K562 (cell line): ENCODE results near the gene PHPT1. TPM values are rescaled to one million over a fixed set of nuclear protein-coding genes. Genes with fewer than 3 reads are reported as not detected.

Experiments used
- CCNT2 ChIP-seq: IDR thresholded peaks from 2 replicates; pipeline ENCODE4 v1.6.1; 2011; ENCODE audit warnings: borderline replicate concordance, low read depth, mild to moderate bottlenecking, moderate library complexity, mixed read lengths, low read length; ENCODE audit not compliant: insufficient read length; ENCODE audit errors: extremely low read depth
- E4F1 ChIP-seq: fragments of 250-450 bp; sonication (Bioruptor Pico); IDR thresholded peaks from 2 replicates; pipeline ENCODE4 v1.5.0; 2021; ENCODE audit warnings: mild to moderate bottlenecking, borderline replicate concordance
- HES1 ChIP-seq: fragments of 450-650 bp; IDR thresholded peaks from 2 replicates; pipeline ENCODE4 v1.6.1; 2016; ENCODE audit warnings: low read depth, mild to moderate bottlenecking, moderate library complexity
- KAT8 ChIP-seq: fragments of 450-650 bp; IDR thresholded peaks from 2 replicates; pipeline ENCODE4 v1.6.1; 2016; ENCODE audit warnings: low read depth, mild to moderate bottlenecking
- MTA2 ChIP-seq: fragments of 450-650 bp; IDR thresholded peaks from 2 replicates; pipeline ENCODE4 v1.6.1; 2016; ENCODE audit warnings: low read depth
- MYC ChIP-seq, 2 experiments: fragments of 250-450 bp in 1 of 2; sonication (Bioruptor Pico) in 1 of 2; IDR thresholded peaks; 2 replicates each; pipeline versions ENCODE4 v1.5.1 to v1.6.1; 2012 to 2021; ENCODE audit warnings: low read depth in 2 of 2, borderline replicate concordance in 1 of 2, improper control_type of control experiment in 1 of 2, low read length in 1 of 2, mild to moderate bottlenecking in 1 of 2, moderate library complexity in 1 of 2
- PPARD ChIP-seq: fragments of 250-450 bp; sonication (Bioruptor Pico); IDR thresholded peaks from 2 replicates; pipeline ENCODE4 v1.8.0; 2022; ENCODE audit warnings: inconsistent platforms, mild to moderate bottlenecking, moderate library complexity
- RCOR1 ChIP-seq, 2 experiments: IDR thresholded peaks; 2 replicates each; pipeline ENCODE4 v1.6.1; 2012; ENCODE audit warnings: low read depth in 2 of 2, low read length in 2 of 2, borderline replicate concordance in 1 of 2, improper control_type of control experiment in 1 of 2
- SMARCA4 ChIP-seq: fragments of 450-650 bp; IDR thresholded peaks from 2 replicates; pipeline ENCODE4 v1.6.1; 2016
- SRSF9 ChIP-seq: fragments of 200-400 bp; formaldehyde crosslinking; IDR thresholded peaks from 2 replicates; pipeline ENCODE4 v1.6.1; 2017; ENCODE audit warnings: low read depth, low read length, borderline replicate concordance
- ZNF146 ChIP-seq: IDR thresholded peaks from one replicate; pipeline ENCODE4 v1.6.1; 2018; ENCODE audit warnings: missing compliant biosample characterization; ENCODE audit not compliant: unreplicated experiment
- ZNF589 ChIP-seq: fragments of 200-800 bp; sonication (Bioruptor generic); IDR thresholded peaks from 2 replicates; pipeline ENCODE4 v1.6.1; 2016; ENCODE audit warnings: low read depth, missing genetic modification characterization, missing compliant biosample characterization
- ZNF785 ChIP-seq: fragments of 250-450 bp; sonication (Bioruptor Pico); IDR thresholded peaks from 2 replicates; pipeline ENCODE4 v1.4.0; 2020; ENCODE audit warnings: mild to moderate bottlenecking
- polyA plus RNA-seq, 8 experiments: library from polyadenylated mRNA; depleted of rRNA in 4 of 8; stranded (reverse) in 5 of 8; unstranded in 3 of 8; fragments of >200 nt; fragmentation: Nextera tagmentation in 2 of 8; fragmentation: Illumina TruSeq in 1 of 8; extraction: Ambion mirVana in 2 of 8; extraction: Trizol in 1 of 8; gene quantifications; 2 replicates each; pipeline versions ENCODE4 v1.2.1 to v1.2.3, GENCODE V29; 2011 to 2014; ENCODE audit warnings: inconsistent platforms in 1 of 8, missing spikeins in 1 of 8
- total RNA-seq, 7 experiments: library from RNA; depleted of rRNA in 6 of 7; stranded (reverse); fragments of >200 nt in 6 of 7; fragmentation: Illumina TruSeq in 2 of 7; extraction: Trizol in 2 of 7; gene quantifications; 2 replicates each; pipeline versions ENCODE4 v1.2.1 to v1.2.3, GENCODE V29; 2011 to 2021; ENCODE audit warnings: low replicate concordance in 1 of 7
- TF ChIP-seq, protein P1 (sequence below): fragments of 250-450 bp; sonication (Bioruptor Pico); IDR thresholded peaks from 2 replicates; pipeline ENCODE4 v1.8.0; 2021; ENCODE audit warnings: borderline replicate concordance, mild to moderate bottlenecking, moderate library complexity; ENCODE audit not compliant: poor library complexity, severe bottlenecking
- TF ChIP-seq, protein P2 (sequence below), 2 experiments: fragments of 150-350 bp in 1 of 2; IDR thresholded peaks; 2 replicates each; pipeline ENCODE4 v1.6.1; 2012 to 2016; ENCODE audit warnings: low read depth in 2 of 2, low read length in 2 of 2, mild to moderate bottlenecking in 1 of 2, moderate library complexity in 1 of 2
- TF ChIP-seq, protein P3 (sequence below), 2 experiments: IDR thresholded peaks in 1 of 2; conservative IDR thresholded peaks in 1 of 2; 2 replicates each; pipeline ENCODE4 v1.6.1; 2016; ENCODE audit warnings: low read depth in 2 of 2, mild to moderate bottlenecking in 1 of 2, missing compliant biosample characterization in 1 of 2, missing genetic modification characterization in 1 of 2, moderate library complexity in 1 of 2

PHPT1 gene
- total and polyA plus RNA-seq, 9 of the 15 experiments (the other 6 are each of a cell fraction or from before 2014, with no cell fraction given): 20.9 to 166 (median 129) TPM

GRCh38 chr9:136875155-136875554 lies 25.9 kb downstream of the PHPT1 start (continued):
- TF ChIP-seq KAT8: no peak
- TF ChIP-seq, protein P1, sequence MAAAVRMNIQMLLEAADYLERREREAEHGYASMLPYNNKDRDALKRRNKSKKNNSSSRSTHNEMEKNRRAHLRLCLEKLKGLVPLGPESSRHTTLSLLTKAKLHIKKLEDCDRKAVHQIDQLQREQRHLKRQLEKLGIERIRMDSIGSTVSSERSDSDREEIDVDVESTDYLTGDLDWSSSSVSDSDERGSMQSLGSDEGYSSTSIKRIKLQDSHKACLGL (CRISPR knock-in tag): no peak
- no peak for TF ChIP-seq ZNF785 (CRISPR knock-in tag)
- no peak for TF ChIP-seq PPARD (CRISPR knock-in tag)
- TF ChIP-seq SRSF9: no peak
- peak; percentile 63 for TF ChIP-seq SMARCA4
- peak; percentile 11; the same call in 1 of the 2 replicates for TF ChIP-seq MYC (IDR thresholded peaks at IDR 0.05; ENCODE audit: low read depth, low read length)
- TF ChIP-seq MYC (CRISPR knock-in tag; IDR thresholded peaks at IDR 0.05; ENCODE audit: borderline replicate concordance, low read depth): no peak
- TF ChIP-seq ZNF146 (CRISPR knock-in tag): no peak
- TF ChIP-seq, protein P2, sequence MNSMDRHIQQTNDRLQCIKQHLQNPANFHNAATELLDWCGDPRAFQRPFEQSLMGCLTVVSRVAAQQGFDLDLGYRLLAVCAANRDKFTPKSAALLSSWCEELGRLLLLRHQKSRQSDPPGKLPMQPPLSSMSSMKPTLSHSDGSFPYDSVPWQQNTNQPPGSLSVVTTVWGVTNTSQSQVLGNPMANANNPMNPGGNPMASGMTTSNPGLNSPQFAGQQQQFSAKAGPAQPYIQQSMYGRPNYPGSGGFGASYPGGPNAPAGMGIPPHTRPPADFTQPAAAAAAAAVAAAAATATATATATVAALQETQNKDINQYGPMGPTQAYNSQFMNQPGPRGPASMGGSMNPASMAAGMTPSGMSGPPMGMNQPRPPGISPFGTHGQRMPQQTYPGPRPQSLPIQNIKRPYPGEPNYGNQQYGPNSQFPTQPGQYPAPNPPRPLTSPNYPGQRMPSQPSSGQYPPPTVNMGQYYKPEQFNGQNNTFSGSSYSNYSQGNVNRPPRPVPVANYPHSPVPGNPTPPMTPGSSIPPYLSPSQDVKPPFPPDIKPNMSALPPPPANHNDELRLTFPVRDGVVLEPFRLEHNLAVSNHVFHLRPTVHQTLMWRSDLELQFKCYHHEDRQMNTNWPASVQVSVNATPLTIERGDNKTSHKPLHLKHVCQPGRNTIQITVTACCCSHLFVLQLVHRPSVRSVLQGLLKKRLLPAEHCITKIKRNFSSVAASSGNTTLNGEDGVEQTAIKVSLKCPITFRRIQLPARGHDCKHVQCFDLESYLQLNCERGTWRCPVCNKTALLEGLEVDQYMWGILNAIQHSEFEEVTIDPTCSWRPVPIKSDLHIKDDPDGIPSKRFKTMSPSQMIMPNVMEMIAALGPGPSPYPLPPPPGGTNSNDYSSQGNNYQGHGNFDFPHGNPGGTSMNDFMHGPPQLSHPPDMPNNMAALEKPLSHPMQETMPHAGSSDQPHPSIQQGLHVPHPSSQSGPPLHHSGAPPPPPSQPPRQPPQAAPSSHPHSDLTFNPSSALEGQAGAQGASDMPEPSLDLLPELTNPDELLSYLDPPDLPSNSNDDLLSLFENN (IDR thresholded peaks at IDR 0.05; ENCODE audit: low read depth in 2 of 2, low read length in 2 of 2): 0 out of 4 replicates have a peak, but pooled peaks of 1 of the 2 experiments have one; percentile 33
- peak; percentile 22 for TF ChIP-seq CCNT2
- TF ChIP-seq, protein P3, sequence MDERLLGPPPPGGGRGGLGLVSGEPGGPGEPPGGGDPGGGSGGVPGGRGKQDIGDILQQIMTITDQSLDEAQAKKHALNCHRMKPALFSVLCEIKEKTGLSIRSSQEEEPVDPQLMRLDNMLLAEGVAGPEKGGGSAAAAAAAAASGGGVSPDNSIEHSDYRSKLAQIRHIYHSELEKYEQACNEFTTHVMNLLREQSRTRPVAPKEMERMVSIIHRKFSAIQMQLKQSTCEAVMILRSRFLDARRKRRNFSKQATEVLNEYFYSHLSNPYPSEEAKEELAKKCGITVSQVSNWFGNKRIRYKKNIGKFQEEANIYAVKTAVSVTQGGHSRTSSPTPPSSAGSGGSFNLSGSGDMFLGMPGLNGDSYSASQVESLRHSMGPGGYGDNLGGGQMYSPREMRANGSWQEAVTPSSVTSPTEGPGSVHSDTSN (CRISPR knock-in tag; IDR thresholded peaks at IDR 0.05; ENCODE audit: low read depth): no peak
- TF ChIP-seq, protein P3 (tag; conservative IDR thresholded peaks at IDR 0.05; ENCODE audit: low read depth): no peak
- no peak for TF ChIP-seq ZNF589 (CRISPR knock-in tag)
- TF ChIP-seq RCOR1 (IDR thresholded peaks at IDR 0.05; ENCODE audit: borderline replicate concordance in 1 of 2, low read depth in 2 of 2, low read length in 2 of 2): peak; percentile 26 to 91; a peak in 2 of 4 replicates
- TF ChIP-seq HES1: no peak
- TF ChIP-seq E4F1 (CRISPR knock-in tag): no peak
- TF ChIP-seq MTA2: peak; percentile 61; the same call in 1 of the 2 replicates
